Liver (tissue), 9 donors: Measurements from ENCODE around the gene SEPTIN10. TPM values are rescaled to one million over a fixed set of nuclear protein-coding genes. Genes with fewer than 3 reads are reported as not detected.

ENCODE experiments used
- DNase-seq: peaks from one replicate; pipeline ENCODE4 v3.0.0-alpha.2; 2017; ENCODE audit warnings: low spot score
- H3K27ac ChIP-seq, 2 donors: one replicate each; pipeline ENCODE4 v1.7.0; 2013; ENCODE audit warnings: inconsistent platforms in 2 of 2, low read length in 2 of 2, control low read depth in 1 of 2, low read depth in 1 of 2, mild to moderate bottlenecking in 1 of 2
- H3K27me3 ChIP-seq, 4 donors: one replicate each; pipeline versions ENCODE4 v1.6.1 to v1.7.0; 2013; ENCODE audit warnings: low read length in 3 of 4, inconsistent platforms in 1 of 4, mild to moderate bottlenecking in 1 of 4, moderate library complexity in 1 of 4; ENCODE audit not compliant: control insufficient read depth in 4 of 4, insufficient read depth in 4 of 4
- H3K36me3 ChIP-seq, 4 donors: one replicate each; pipeline versions ENCODE4 v1.6.1 to v1.7.0; 2013; ENCODE audit warnings: low read length in 3 of 4, mild to moderate bottlenecking in 3 of 4, low read depth in 1 of 4, moderate library complexity in 1 of 4; ENCODE audit not compliant: control insufficient read depth in 4 of 4, insufficient read depth in 3 of 4
- H3K4me1 ChIP-seq, 4 donors: one replicate each; pipeline versions ENCODE4 v1.6.1 to v1.7.0; 2013; ENCODE audit warnings: low read length in 3 of 4, mild to moderate bottlenecking in 3 of 4, moderate library complexity in 1 of 4; ENCODE audit not compliant: control insufficient read depth in 4 of 4, insufficient read depth in 4 of 4
- H3K4me3 ChIP-seq, 3 donors: one replicate each; pipeline versions ENCODE4 v1.6.1 to v1.7.0; 2013; ENCODE audit warnings: low read length in 3 of 3, control low read depth in 1 of 3, low read depth in 1 of 3, mild to moderate bottlenecking in 1 of 3
- H3K9ac ChIP-seq, 2 donors: one replicate each; pipeline ENCODE4 v1.7.0; 2013; ENCODE audit warnings: low read length in 2 of 2, mild to moderate bottlenecking in 2 of 2, moderate library complexity in 2 of 2, control low read depth in 1 of 2, low read depth in 1 of 2
- H3K9me3 ChIP-seq, 4 donors: one replicate each; pipeline versions ENCODE4 v1.6.1 to v1.7.0; 2013; ENCODE audit warnings: low read length in 3 of 4; ENCODE audit not compliant: control insufficient read depth in 4 of 4
- ATF3 ChIP-seq: IDR thresholded peaks from 2 replicates; pipeline ENCODE4 v1.6.1; 2016; ENCODE audit warnings: antibody characterized with exemption
- EGR1 ChIP-seq, 2 donors: IDR thresholded peaks; 2 replicates each; pipeline ENCODE4 v1.6.1; 2016 to 2018; ENCODE audit warnings: antibody characterized with exemption in 2 of 2, low read depth in 2 of 2
- FOXA1 ChIP-seq: IDR thresholded peaks from 2 replicates; pipeline ENCODE4 v1.6.1; 2016; ENCODE audit warnings: antibody characterized with exemption
- FOXA2 ChIP-seq: IDR thresholded peaks from 2 replicates; pipeline ENCODE4 v1.6.1; 2016; ENCODE audit warnings: antibody characterized with exemption
- GABPA ChIP-seq, 2 donors: IDR thresholded peaks in 1 of 2; conservative IDR thresholded peaks in 1 of 2; 2 replicates each; pipeline ENCODE4 v1.6.1; 2016; ENCODE audit warnings: antibody characterized with exemption in 2 of 2, mild to moderate bottlenecking in 1 of 2, moderate library complexity in 1 of 2
- HNF4A ChIP-seq, 2 donors: conservative IDR thresholded peaks; 2 replicates each; pipeline ENCODE4 v1.6.1; 2016; ENCODE audit warnings: antibody characterized with exemption in 2 of 2, mild to moderate bottlenecking in 2 of 2
- HNF4G ChIP-seq: IDR thresholded peaks from 2 replicates; pipeline ENCODE4 v1.6.1; 2016; ENCODE audit warnings: antibody characterized with exemption
- JUND ChIP-seq, 2 donors: IDR thresholded peaks; 2 replicates each; pipeline ENCODE4 v1.6.1; 2016; ENCODE audit warnings: antibody characterized with exemption in 2 of 2
- MAX ChIP-seq: IDR thresholded peaks from 2 replicates; pipeline ENCODE4 v1.6.1; 2016; ENCODE audit warnings: antibody characterized with exemption
- NR2F2 ChIP-seq: IDR thresholded peaks from 2 replicates; pipeline ENCODE4 v1.6.1; 2016; ENCODE audit warnings: antibody characterized with exemption
- RAD21 ChIP-seq, 2 donors: IDR thresholded peaks; 2 replicates each; pipeline ENCODE4 v1.6.1; 2016; ENCODE audit warnings: antibody characterized with exemption in 2 of 2, mild to moderate bottlenecking in 2 of 2
- RXRA ChIP-seq, 2 donors: IDR thresholded peaks; 2 replicates each; pipeline ENCODE4 v1.6.1; 2017 to 2018; ENCODE audit warnings: antibody characterized with exemption in 2 of 2, mild to moderate bottlenecking in 1 of 2
- SP1 ChIP-seq: IDR thresholded peaks from 2 replicates; pipeline ENCODE4 v1.6.1; 2018; ENCODE audit warnings: antibody characterized with exemption, mild to moderate bottlenecking
- TAF1 ChIP-seq: conservative IDR thresholded peaks from 2 replicates; pipeline ENCODE4 v1.6.1; 2016; ENCODE audit warnings: antibody characterized with exemption, mild to moderate bottlenecking
- YY1 ChIP-seq: IDR thresholded peaks from 2 replicates; pipeline ENCODE4 v1.6.1; 2016; ENCODE audit warnings: antibody characterized with exemption, mild to moderate bottlenecking
- ZBTB33 ChIP-seq: IDR thresholded peaks from 2 replicates; pipeline ENCODE4 v1.6.1; 2016; ENCODE audit warnings: antibody characterized with exemption
- WGBS: extraction: QIAGEN DNeasy Blood & Tissue Kit; methylation state at CpG from one replicate; pipeline ENCODE4 v1.1.7; 2013; 5-methylcytosine and 5-hydroxymethylcytosine counted together
- polyA plus RNA-seq, 2 donors: library from polyadenylated mRNA; stranded (reverse) in 1 of 2; unstranded in 1 of 2; fragments of 200-250 nt in 1 of 2; fragments of >200 nt in 1 of 2; fragmentation: Nextera tagmentation in 1 of 2; extraction: Ambion mirVana in 1 of 2; gene quantifications; one replicate each; pipeline versions ENCODE4 v1.2.1 to v1.2.3, GENCODE V29; 2013 to 2015
- total RNA-seq, 2 donors: library from RNA; depleted of rRNA; stranded (reverse); fragments of >200 nt; gene quantifications; one replicate each; pipeline ENCODE4 v1.2.3, GENCODE V29; 2014
- TF ChIP-seq, protein P1 (sequence below): fragments of 150-350 bp; IDR thresholded peaks from 2 replicates; pipeline ENCODE4 v1.5.1; 2017; ENCODE audit warnings: improper control_type of control experiment, low read depth, low read length; ENCODE audit not compliant: missing input control
- TF ChIP-seq, protein P2 (sequence below): IDR thresholded peaks from 2 replicates; pipeline ENCODE4 v1.6.1; 2016; ENCODE audit warnings: antibody characterized with exemption, mild to moderate bottlenecking
- donor health status: healthy.
- donor health status: healthy.
- donor health status: healthy.
- donor health status: healthy.
- donor health status: healthy.

The SEPTIN10 gene
- total and polyA plus RNA-seq, 4 donors = 19.6 to 35.9 (median 20.1) TPM

DNA sequence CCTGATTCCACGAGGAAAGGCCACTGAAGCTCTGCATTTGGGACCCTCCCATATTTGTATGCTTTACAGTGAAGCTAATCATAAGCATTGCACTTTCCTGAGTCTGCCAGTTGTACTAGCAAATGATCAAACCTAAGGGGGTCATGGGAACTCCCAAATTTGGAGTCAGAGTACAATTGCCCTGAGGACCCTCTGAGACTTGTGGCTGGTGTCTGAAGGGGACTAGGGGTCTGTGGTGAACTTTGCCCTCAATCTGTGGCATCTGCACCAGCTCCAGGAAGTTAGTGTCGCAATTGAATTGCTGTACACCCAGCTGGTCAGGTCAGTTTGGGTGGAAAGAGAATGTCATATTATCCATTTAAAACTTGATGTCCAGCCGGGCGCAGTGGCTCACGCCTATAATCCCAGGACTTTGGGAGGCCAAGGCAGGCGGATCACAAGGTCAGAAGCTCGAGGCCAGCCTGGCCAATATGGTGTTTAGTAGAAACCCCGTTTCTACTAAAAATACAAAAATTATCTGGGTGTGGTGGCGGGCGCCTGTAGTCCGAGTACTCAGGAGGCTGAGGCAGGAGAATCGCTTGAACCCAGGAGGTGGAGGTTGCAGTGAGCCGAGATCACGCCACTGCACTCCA is 18.5 kb upstream of the SEPTIN10 start:
- Histone ChIP-seq H3K36me3 (no peaks in the 10 kb centered on the region), H3K4me3 (no peak overlapping the region), H3K27ac (peak overlapping the region; percentile 56 to 96), H3K4me1 (peaks cover 1 to 15% (median 6%) of the 10 kb centered on the region in 4 donors), H3K9ac (no peak overlapping the region), H3K27me3 (no peaks in the 10 kb centered on the region), H3K9me3 (no peaks in the 10 kb centered on the region)
- DNase-seq = no peak
- 67% methylated on average over 14 of the region's 14 CpGs for WGBS
- TF ChIP-seq RAD21 (IDR thresholded peaks at IDR 0.05) = peak in 1 of 2 donors; percentile 3
- TF ChIP-seq FOXA2 = no peak
- no peak for TF ChIP-seq ATF3
- TF ChIP-seq EGR1 (IDR thresholded peaks at IDR 0.05; ENCODE audit: low read depth in 2 of 2) = peak in 1 of 2 donors; percentile 56
- no peak for TF ChIP-seq GABPA (IDR thresholded peaks at IDR 0.05 in 1 of 2, conservative IDR thresholded peaks at IDR 0.05 in 1 of 2)
- TF ChIP-seq, protein P1, sequence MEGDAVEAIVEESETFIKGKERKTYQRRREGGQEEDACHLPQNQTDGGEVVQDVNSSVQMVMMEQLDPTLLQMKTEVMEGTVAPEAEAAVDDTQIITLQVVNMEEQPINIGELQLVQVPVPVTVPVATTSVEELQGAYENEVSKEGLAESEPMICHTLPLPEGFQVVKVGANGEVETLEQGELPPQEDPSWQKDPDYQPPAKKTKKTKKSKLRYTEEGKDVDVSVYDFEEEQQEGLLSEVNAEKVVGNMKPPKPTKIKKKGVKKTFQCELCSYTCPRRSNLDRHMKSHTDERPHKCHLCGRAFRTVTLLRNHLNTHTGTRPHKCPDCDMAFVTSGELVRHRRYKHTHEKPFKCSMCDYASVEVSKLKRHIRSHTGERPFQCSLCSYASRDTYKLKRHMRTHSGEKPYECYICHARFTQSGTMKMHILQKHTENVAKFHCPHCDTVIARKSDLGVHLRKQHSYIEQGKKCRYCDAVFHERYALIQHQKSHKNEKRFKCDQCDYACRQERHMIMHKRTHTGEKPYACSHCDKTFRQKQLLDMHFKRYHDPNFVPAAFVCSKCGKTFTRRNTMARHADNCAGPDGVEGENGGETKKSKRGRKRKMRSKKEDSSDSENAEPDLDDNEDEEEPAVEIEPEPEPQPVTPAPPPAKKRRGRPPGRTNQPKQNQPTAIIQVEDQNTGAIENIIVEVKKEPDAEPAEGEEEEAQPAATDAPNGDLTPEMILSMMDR = no peak
- TF ChIP-seq FOXA1 = no peak
- TF ChIP-seq MAX = no peak
- TF ChIP-seq HNF4A (conservative IDR thresholded peaks at IDR 0.05) = peak; percentile 66 to 75
- TF ChIP-seq, protein P2, sequence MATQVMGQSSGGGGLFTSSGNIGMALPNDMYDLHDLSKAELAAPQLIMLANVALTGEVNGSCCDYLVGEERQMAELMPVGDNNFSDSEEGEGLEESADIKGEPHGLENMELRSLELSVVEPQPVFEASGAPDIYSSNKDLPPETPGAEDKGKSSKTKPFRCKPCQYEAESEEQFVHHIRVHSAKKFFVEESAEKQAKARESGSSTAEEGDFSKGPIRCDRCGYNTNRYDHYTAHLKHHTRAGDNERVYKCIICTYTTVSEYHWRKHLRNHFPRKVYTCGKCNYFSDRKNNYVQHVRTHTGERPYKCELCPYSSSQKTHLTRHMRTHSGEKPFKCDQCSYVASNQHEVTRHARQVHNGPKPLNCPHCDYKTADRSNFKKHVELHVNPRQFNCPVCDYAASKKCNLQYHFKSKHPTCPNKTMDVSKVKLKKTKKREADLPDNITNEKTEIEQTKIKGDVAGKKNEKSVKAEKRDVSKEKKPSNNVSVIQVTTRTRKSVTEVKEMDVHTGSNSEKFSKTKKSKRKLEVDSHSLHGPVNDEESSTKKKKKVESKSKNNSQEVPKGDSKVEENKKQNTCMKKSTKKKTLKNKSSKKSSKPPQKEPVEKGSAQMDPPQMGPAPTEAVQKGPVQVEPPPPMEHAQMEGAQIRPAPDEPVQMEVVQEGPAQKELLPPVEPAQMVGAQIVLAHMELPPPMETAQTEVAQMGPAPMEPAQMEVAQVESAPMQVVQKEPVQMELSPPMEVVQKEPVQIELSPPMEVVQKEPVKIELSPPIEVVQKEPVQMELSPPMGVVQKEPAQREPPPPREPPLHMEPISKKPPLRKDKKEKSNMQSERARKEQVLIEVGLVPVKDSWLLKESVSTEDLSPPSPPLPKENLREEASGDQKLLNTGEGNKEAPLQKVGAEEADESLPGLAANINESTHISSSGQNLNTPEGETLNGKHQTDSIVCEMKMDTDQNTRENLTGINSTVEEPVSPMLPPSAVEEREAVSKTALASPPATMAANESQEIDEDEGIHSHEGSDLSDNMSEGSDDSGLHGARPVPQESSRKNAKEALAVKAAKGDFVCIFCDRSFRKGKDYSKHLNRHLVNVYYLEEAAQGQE = no peak
- TF ChIP-seq NR2F2 = no peak
- no peak for TF ChIP-seq ZBTB33
- TF ChIP-seq JUND (IDR thresholded peaks at IDR 0.05) = peak; percentile 77 to 82
- peak; percentile 76 to 80 for TF ChIP-seq RXRA (IDR thresholded peaks at IDR 0.05)
- peak; percentile 77 for TF ChIP-seq SP1
- peak; percentile 31 for TF ChIP-seq YY1
- TF ChIP-seq TAF1 = no peak
- peak; percentile 33 for TF ChIP-seq HNF4G
